Activated effector memory CD4-positive, alpha-beta T cell treated with anti-CD3 and anti-CD28 coated beads, Interleukin-2, amount 50 U/mL, for 16 hours (primary cell): Measurements from ENCODE around the gene FUBP3.

Experiments
- DNase-seq: peaks from one replicate; pipeline ENCODE4 v3.0.0-alpha.2; 2020

The FUBP3 gene

GRCh38 chr9:130578865-130579737 lies at the start of gene FUBP3:
TSS of gene FUBP3 (plus strand) at chr9:130579577. CDS start at chr9:130579681, 104 bp downstream.
- peak; percentile 96 for DNase-seq

- DNase-seq = no peak
Measured at GRCh38 chr9:130530938-130531337, 48.4 kb upstream of the FUBP3 start.

DNA sequence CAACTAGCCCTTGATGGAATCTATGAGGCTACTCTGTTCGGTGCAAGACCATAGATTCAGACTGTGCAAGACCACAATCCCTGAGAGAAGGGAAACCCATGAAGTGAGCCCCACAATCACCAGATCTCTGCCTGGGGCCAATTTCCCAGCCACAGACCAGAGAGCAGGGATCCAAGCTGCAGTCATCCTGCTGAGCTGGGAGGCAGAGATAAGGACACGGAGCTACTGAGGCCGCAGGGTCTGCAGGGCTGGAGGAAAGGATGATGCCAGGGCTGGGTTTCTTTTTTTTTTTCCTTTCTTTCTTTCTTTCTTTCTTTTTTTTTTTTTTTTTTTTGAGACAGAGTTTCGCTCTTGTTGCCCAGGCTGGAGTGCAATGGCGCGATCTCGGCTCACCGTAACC lies 47.7 kb upstream of the FUBP3 start:
- no peak for DNase-seq

DNA sequence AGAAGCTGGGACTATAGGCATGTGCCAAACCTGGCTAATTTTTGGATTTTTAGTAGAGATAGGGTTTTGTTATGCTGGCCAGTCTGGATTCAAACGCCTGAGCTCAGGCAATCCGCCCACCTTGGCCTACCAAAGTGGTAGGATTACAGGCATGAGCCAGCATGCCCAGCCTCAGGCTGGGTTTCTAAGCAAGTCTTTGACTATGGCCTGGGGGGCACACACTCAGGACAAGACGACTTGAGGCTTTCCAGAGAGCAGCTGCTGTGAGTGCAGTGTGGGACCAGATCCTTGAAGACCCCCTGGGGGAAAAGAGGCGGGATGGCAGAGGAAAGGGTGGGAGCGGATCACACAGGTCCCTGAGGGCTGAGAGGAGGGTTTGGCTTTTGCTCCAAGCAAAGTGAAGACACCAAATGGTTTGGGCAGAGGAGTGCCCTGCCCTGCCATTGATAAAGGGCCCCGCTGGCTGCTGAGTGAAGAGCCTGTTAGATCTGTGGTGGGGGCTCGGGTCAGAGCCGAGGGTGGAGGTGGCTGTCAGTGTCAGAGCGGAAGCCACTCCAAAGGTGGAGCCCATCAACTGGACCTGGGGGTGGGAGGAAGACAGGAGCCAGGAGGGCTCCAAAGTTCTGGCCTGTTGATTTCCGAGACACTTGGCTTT lies 46.8 kb upstream of the FUBP3 start:
- no peak for DNase-seq

DNA sequence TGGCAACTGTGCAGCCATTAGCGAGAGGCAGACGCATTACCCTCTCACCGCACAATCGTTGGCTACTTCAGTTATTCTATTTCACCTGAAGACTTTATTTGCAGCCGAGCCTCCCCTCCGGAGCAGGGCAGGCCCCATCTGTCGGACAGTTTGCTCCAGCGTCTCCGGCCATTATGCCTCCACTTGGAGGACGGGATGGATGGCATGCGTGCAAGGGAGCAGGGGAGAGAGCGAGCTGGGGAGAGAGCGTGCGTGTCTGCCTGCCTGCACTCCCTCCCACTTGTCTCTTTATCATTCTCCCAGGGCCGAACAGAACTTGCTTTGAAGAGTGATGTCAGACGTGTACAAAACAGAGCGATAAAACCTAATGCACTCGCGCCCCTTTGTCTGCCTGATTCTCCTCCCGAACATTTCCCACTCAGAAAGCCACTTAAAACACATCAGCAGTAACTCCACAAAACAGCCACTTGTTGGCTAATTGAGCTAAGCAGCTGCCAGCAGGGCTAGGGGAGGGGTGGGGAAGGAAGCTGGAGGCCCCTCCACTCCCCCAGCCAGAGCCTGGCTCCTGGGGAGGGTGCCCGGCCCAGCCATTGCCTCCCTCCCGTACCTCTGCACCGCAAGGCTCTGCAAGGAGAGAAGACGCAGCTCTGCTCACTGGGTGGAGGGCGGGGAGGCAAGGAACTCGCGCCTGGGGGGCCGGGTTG lies 43.4 kb upstream of the FUBP3 start:
- no peak for DNase-seq

- DNase-seq = no peak
Measured at GRCh38 chr9:130536701-130537107, 42.7 kb upstream of the FUBP3 start.

DNA sequence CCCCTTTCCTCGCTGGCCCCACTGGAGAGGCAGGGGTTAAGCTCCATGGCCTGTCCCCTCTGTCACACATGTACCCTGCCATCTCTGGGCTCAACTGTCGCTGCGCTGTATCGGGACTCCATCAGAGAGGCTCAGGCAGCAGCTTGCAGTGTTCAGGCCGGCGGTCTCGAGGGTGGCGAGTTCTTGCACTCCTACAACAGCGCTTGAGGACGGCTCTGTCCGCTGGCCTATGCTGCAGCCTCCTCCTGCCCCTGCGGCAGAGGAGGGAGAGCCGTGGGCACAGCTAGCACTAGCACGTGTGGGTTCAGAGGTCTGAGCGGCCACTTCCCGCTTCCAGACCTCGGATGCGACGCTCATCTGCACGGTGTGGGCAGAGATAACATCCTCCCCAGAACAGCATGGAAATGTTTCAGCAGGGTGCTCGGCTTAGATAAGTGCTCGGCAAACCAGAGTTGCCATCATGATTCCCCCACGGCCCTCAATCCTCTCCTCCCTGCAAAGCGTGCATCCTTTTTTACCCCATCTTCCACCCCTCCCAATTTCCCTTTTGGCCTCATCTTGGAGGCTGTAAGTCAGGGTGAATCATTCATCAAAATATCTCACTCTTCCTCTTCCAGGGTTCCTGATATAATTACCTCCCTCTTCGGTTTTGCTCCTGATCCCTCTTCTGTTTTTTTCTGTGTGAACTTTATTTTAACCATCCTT lies 41.9 kb upstream of the FUBP3 start:
- DNase-seq = no peak

DNA sequence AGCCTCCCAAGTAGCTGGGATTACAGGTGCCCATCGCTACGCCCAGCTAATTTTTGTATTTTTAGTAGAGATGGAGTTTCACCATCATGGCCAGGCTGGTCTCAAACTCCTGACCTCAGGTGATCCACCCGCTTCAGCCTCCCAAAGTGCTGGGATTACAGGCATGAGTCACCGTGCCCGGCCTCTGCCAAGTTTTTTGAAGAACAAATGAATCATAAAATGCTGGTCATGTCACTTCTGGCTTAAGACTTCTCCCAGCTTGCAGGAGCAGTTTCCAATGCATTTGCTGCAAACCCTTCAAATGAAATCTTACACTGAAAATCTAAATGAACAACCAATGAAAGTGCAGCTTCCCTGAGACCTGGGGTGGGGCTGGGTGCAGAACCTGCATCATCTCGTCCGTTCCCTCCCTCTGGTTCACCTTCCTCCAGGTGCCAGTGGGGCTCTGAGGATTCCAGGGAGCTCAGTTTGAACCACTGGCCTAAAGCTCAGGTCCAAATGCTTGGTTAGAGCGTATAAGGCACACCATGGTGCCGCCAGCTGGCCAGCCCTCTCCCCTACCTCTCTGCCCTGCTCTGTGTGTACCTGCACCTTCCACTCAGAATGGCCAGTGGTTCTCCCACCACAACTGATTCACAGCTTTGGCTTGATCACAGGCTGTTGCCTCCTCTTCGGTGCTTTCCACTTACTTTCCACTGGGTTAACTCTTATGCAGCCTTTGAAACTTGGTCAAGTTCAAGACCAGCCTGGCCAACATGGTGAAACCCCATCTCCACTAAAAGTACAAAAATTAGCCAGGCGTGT lies 39.8 kb upstream of the FUBP3 start:
- DNase-seq = no peak

- no peak for DNase-seq
Measured at GRCh38 chr9:130541533-130541932, 37.8 kb upstream of the FUBP3 start.

- no peak for DNase-seq
Measured at GRCh38 chr9:130542038-130542437, 37.3 kb upstream of the FUBP3 start.

GRCh38 chr9:130542457-130543228 lies 36.7 kb upstream of the FUBP3 start:
- DNase-seq = no peak

DNA sequence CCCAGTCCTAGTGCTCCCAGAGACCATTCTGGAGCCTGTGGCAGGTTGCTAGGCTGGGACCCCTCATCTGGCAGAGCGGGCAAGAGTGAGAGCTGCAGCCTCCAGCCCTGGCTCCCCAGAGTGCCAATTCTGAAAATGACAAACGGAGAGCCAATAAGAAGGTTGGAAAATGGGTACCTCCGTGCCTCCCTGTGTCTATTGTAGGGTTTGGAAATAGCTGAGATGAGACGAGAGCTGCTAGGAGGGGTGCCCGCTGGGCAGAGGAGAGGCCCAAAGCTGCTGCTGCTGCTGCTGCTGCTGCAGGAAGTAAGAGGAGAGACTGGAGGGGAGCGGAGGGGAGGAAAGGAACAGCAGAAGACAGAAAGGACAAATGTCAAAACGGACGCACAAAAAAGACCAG lies 36.0 kb upstream of the FUBP3 start:
- no peak for DNase-seq

DNA sequence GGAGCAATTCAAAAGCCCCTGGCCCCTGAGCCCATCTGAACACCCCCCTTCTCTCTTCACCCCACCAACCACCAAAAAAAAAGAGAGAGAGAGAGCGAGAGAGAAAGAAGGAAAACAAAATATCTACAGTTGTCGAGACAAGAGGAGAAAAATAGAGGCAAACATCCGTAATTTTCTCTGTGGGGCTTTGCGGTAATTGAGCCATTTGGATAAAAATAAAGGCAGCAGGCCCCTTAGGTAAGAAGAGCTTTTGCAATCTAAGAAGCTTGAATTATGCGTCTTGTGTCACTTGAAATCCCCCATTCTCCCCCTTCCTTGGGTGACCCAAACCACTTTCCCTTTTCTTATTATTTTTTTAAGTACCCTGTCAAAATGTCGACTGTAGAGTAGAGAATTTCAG lies 35.5 kb upstream of the FUBP3 start:
- DNase-seq = no peak

GRCh38 chr9:130544364-130544763 lies 35.0 kb upstream of the FUBP3 start:
- no peak for DNase-seq

GRCh38 chr9:130548103-130548502 lies 31.3 kb upstream of the FUBP3 start:
- no peak for DNase-seq

GRCh38 chr9:130549093-130549735 lies 30.2 kb upstream of the FUBP3 start:
- DNase-seq = no peak

DNA sequence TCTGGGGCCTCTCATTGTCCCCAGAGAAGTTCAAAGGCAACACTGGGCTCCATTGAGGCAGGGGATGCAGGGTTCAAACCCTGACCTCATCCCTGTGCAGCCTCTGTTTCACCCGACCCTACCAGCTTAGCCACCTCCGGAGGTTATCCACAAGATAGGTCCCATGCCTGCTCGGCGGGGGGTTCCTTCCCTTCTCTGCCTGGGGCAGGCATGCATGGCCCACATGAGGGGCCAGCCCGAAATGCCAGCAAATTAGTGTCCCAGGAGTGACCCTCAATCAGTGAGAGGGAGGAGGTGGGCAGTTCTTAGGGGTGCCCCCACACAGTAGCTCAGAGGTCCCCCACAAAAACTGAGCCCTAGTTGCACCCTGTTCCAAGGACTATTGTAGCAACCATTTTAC lies 24.8 kb upstream of the FUBP3 start:
- no peak for DNase-seq

DNA sequence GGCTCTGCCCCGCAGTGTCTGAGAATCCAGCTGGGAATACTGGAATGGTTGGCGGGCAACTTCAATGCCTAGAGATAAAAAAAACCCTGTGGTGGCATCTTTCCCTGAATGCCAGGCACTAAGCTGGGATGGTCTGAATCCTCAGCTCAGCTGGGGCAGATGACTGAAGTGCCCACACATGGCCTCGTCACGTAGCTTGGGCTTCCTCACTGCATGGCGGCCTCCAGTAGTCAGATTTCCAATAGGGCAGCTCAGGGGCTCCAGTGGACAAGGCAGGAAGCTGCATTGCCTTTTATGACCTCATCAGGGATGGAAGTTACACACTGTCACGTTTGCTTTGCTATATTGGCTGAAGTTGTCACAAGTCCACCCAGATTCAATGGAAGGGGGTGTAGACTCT lies 24.3 kb upstream of the FUBP3 start:
- no peak for DNase-seq

DNA sequence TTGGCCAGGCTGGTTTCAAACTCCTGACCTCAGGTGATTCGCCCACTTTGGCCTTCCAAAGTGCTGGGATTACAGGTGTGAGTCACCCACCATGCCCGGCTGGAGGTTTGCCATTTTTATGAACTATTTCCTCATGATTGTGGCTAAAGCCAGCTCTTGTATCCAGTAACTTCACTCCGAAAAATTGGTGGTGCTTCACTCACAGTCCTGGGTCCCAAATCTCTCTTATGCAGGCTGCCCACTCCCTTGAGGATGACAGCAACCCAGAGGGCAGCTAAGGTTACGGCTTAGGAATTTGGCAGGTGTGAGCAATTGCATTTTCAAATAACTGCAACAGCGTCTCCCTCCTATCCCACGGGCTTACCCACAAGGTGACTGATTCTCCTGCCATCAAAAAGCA lies 23.4 kb upstream of the FUBP3 start:
- DNase-seq = no peak

DNA sequence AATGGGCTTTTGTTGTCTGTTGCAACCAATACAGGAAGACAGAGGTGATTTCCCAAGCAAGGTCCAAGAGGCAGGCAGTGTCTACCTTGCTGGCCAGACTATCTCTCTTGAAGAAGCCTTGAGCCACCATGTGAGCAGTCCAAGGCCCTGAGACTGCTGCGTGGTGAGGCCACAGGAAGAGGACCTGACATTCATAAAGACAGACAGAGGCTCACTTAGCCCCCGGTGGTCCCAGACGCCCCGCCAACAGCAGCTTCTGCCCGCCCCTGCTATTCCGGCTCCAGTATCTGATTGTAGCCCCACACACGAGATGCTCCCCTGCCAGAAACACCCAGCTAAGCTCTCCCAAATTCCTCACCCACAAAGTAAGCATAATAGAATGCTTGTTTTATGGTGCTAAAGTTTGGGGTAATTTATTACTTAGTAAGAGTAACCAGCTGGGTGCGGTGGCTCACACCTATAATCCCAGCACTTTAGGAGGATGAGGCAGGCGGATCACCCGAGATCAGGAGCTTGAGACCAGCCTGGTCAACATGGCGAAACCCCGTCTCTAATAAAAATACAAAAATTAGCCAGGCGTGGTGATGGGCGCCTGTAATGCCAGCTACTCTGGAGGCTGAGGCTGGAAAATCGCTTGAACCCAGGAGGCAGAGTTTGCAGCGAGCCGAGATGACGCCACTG lies 22.8 kb upstream of the FUBP3 start:
- DNase-seq = no peak
